Endodermal cell (in vitro differentiated cells): ENCODE results near the gene RBM5. TPM values are rescaled to one million over a fixed set of nuclear protein-coding genes. Genes with fewer than 3 reads are reported as not detected.

ENCODE experiments used
- DNase-seq: peaks from one replicate; pipeline ENCODE4 v3.0.0-alpha.2; 2017
- H3K27ac ChIP-seq: 2 replicates; pipeline ENCODE4 v1.5.1; 2013; ENCODE audit warnings: mild to moderate bottlenecking, low read depth, low read length, moderate library complexity
- H3K27me3 ChIP-seq: 2 replicates; pipeline ENCODE4 v1.6.1; 2013; ENCODE audit warnings: mild to moderate bottlenecking, low read length, moderate library complexity; ENCODE audit not compliant: insufficient read depth, control insufficient read depth, poor library complexity, severe bottlenecking
- H3K36me3 ChIP-seq: 2 replicates; pipeline ENCODE4 v1.7.0; 2013; ENCODE audit warnings: mild to moderate bottlenecking, low read length, moderate library complexity; ENCODE audit not compliant: control insufficient read depth, insufficient read depth
- H3K4me1 ChIP-seq: one replicate; pipeline ENCODE4 v1.7.0; 2013; ENCODE audit warnings: low read length; ENCODE audit not compliant: control insufficient read depth, insufficient read depth
- H3K4me3 ChIP-seq: 2 replicates; pipeline ENCODE4 v1.5.1; 2013; ENCODE audit warnings: mild to moderate bottlenecking, low read length, moderate library complexity
- H3K9ac ChIP-seq: 2 replicates; pipeline ENCODE4 v1.6.1; 2013; ENCODE audit warnings: mild to moderate bottlenecking, low read length, moderate library complexity; ENCODE audit not compliant: poor library complexity, severe bottlenecking; ENCODE audit errors: extremely low read depth
- H3K9me3 ChIP-seq: 2 replicates; pipeline ENCODE4 v1.6.1; 2013; ENCODE audit warnings: mild to moderate bottlenecking, low read length, moderate library complexity; ENCODE audit not compliant: control insufficient read depth
- H3K27ac Mint-ChIP-seq: 2 replicates; pipeline ENCODE4 v1.8.0; 2020; ENCODE audit warnings: mixed read lengths
- H3K27me3 Mint-ChIP-seq: 2 replicates; pipeline ENCODE4 v1.8.0; 2021; ENCODE audit warnings: mild to moderate bottlenecking, mixed read lengths; ENCODE audit not compliant: insufficient read depth
- H3K36me3 Mint-ChIP-seq: 2 replicates; pipeline ENCODE4 v1.8.0; 2020; ENCODE audit warnings: low read depth, mixed read lengths
- H3K4me1 Mint-ChIP-seq: 2 replicates; pipeline ENCODE4 v1.8.0; 2020; ENCODE audit warnings: mixed read lengths
- H3K4me3 Mint-ChIP-seq: 2 replicates; pipeline ENCODE4 v1.8.0; 2020; ENCODE audit warnings: mild to moderate bottlenecking, moderate library complexity, mixed read lengths
- H3K9me3 Mint-ChIP-seq: 2 replicates; pipeline ENCODE4 v1.8.0; 2020; ENCODE audit warnings: mild to moderate bottlenecking, mixed read lengths
- WGBS, 2 experiments: methylation state at CpG; one replicate each; pipeline versions ENCODE4 v1.1.5 to v1.1.7; 2013; ENCODE audit warnings: missing lambda C conversion rate in 2 of 2, mixed read lengths in 1 of 2; ENCODE audit not compliant: insufficient coverage in 1 of 2, insufficient read length in 1 of 2; 5-methylcytosine and 5-hydroxymethylcytosine counted together
- total RNA-seq, 2 donors: library from RNA; stranded (reverse); fragmentation: NEBNext Ultra II Directional in 1 of 2; extraction: Animal tissue kit (Norgen Biotek cat#: 25700) in 1 of 2; gene quantifications; 2 replicates in 1 of 2; 3 replicates in 1 of 2; pipeline ENCODE4 v1.2.1, GENCODE V29; 2021
- TF ChIP-seq, protein P1 (sequence below): fragments of 200-600 bp; sonication (generic); conservative IDR thresholded peaks from 2 replicates; pipeline ENCODE4 v1.5.0; 2021; ENCODE audit warnings: antibody characterized with exemption, mild to moderate bottlenecking

RBM5 gene
- total RNA-seq, 2 donors from 2014 or later: 153 to 166 TPM

DNA sequence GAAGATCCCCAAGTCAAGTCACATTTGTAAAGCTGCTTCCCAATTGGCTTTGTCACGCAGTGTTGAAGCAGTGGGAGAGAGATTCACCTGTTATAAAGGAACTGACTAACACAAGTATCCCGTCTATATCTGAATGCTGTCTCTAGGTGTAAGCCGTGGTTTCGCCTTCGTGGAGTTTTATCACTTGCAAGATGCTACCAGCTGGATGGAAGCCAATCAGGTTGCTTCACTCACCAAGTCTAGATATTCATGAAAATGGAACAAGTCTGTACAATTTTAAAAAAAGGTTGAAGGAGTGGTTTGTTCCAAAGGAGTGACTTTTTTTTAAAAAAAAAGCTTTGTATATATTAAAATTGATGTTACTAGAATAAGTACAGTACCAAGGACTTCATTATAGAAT is 11.7 kb downstream of the RBM5 start:
- Histone ChIP-seq H3K36me3 (peaks cover 95% of the 10 kb centered on the region), H3K4me1 (no peaks in the 10 kb centered on the region), H3K9ac (no peak overlapping the region), H3K27ac (no peak overlapping the region), H3K27me3 (no peaks in the 10 kb centered on the region), H3K9me3 (no peaks in the 10 kb centered on the region), H3K4me3 (no peak overlapping the region)
- H3K4me1 Mint-ChIP-seq: no peaks in the 10 kb centered on the region
- peaks cover 89% of the 10 kb centered on the region for H3K36me3 Mint-ChIP-seq
- DNase-seq: no peak
- H3K9me3 Mint-ChIP-seq: no peaks in the 10 kb centered on the region
- H3K27ac Mint-ChIP-seq: no peak overlapping the region
- no peaks in the 10 kb centered on the region for H3K27me3 Mint-ChIP-seq
- TF ChIP-seq, protein P1, sequence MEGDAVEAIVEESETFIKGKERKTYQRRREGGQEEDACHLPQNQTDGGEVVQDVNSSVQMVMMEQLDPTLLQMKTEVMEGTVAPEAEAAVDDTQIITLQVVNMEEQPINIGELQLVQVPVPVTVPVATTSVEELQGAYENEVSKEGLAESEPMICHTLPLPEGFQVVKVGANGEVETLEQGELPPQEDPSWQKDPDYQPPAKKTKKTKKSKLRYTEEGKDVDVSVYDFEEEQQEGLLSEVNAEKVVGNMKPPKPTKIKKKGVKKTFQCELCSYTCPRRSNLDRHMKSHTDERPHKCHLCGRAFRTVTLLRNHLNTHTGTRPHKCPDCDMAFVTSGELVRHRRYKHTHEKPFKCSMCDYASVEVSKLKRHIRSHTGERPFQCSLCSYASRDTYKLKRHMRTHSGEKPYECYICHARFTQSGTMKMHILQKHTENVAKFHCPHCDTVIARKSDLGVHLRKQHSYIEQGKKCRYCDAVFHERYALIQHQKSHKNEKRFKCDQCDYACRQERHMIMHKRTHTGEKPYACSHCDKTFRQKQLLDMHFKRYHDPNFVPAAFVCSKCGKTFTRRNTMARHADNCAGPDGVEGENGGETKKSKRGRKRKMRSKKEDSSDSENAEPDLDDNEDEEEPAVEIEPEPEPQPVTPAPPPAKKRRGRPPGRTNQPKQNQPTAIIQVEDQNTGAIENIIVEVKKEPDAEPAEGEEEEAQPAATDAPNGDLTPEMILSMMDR: no peak
- WGBS, 2 experiments: 96 to 100% methylated on average over 5 of the region's 5 CpGs
- no peak overlapping the region for H3K4me3 Mint-ChIP-seq

DNA sequence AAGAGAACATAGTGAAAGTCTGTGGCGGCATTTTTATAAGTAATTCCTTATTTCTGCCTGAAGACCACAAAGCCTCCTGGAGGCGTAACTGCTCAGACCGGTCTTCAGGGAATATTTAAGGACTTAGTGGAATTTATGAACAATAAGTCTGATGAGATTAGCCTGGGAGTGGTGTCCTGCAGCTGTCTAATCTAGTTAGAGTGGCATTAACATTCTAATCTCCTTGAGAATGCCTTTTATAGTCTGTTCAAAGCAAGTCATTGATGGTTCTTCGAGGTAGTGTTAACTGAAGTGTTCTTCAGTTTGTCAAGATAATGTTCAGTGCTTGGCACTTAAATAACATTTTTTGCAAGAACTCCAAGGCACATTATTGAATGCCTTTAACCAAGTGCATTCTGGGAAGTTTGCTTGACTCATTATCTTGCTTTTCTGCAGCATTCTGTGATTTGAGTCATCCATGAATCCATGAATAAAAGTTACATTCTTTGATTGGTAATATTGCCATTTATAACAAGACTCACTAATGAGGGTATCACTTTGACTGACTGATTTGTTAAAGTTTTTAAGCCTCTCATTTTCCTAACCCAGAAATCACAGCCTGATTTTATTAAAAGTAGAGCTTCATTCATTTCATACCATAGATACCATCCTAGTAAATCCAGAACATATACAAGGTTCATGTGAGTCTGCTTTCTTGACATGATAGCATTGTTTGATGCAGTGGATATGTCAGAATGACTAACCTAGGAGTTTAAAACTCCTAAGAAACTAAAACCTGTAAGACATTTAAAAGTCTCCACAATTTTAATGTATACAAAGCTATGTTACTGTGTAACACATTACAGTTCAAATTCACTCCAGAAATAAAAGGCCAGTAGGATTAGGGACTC is 12.5 kb downstream of the RBM5 start:
- no peak overlapping the region for H3K4me3 ChIP-seq
- TF ChIP-seq, protein P1: no peak
- H3K4me1 ChIP-seq: no peaks in the 10 kb centered on the region
- Mint-ChIP-seq H3K4me1 (no peaks in the 10 kb centered on the region), H3K36me3 (peaks cover 86% of the 10 kb centered on the region), H3K27ac (no peak overlapping the region), H3K9me3 (no peaks in the 10 kb centered on the region), H3K27me3 (no peaks in the 10 kb centered on the region), H3K4me3 (no peak overlapping the region)
- H3K9me3 ChIP-seq: no peaks in the 10 kb centered on the region
- no peaks in the 10 kb centered on the region for H3K27me3 ChIP-seq
- WGBS, 2 experiments: 90 to 94% methylated on average over 4 of the region's 4 CpGs
- no peak overlapping the region for H3K9ac ChIP-seq
- H3K27ac ChIP-seq: no peak overlapping the region
- DNase-seq: no peak
- H3K36me3 ChIP-seq: peaks cover 92% of the 10 kb centered on the region

DNA sequence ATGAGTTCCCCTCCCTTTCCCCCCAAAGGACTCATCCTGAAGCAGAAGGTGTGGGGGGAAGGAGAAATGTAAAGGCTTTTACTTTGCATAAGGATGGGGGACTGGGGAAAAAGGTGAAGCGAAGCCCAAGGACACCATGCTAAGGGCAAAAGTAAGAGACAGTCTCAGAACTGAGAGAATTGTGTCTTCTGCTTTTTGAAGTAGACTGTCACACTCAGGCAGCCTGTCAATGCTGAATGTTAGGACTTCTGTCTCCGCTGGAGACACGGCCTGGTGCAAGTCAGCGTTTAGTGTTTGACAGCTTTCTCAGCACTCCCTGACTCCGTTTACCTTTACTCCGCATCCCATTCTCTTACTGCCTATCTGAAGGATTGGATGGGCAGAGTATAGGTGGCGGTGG is 13.8 kb downstream of the RBM5 start:
- no peak overlapping the region for H3K4me3 ChIP-seq
- Mint-ChIP-seq H3K27me3 (no peaks in the 10 kb centered on the region), H3K27ac (no peak overlapping the region), H3K36me3 (peaks cover 86% of the 10 kb centered on the region), H3K4me3 (no peak overlapping the region), H3K4me1 (no peaks in the 10 kb centered on the region), H3K9me3 (no peaks in the 10 kb centered on the region)
- WGBS, 2 experiments: 94 to 98% methylated on average over 5 to 7 of the region's 7 CpGs
- H3K9me3 ChIP-seq: no peaks in the 10 kb centered on the region
- H3K9ac ChIP-seq: no peak overlapping the region
- H3K4me1 ChIP-seq: no peaks in the 10 kb centered on the region
- DNase-seq: no peak
- H3K36me3 ChIP-seq: peaks cover 94% of the 10 kb centered on the region
- no peak overlapping the region for H3K27ac ChIP-seq
- TF ChIP-seq, protein P1: no peak
- no peaks in the 10 kb centered on the region for H3K27me3 ChIP-seq
